Measurements from ENCODE around the gene ACSM2B.

Gene ACSM2B

GRCh38 chr16:20515688-20516090 is 60.5 kb downstream of the ACSM2B start:
- H3K27ac ChIP-seq (ENCODE audit: low read depth, low read length) = no peak overlapping the region
- no peak overlapping the region for H3K4me3 ChIP-seq (ENCODE audit: insufficient read depth, low read length, poor library complexity, severe bottlenecking)
- no peaks in the 10 kb centered on the region for H3F3A ChIP-seq (ENCODE audit: insufficient read depth)
- no peaks in the 10 kb centered on the region for H3K79me2 ChIP-seq (ENCODE audit: insufficient read depth, low read length)
- H2AFZ ChIP-seq (ENCODE audit: low read depth, low read length, severe bottlenecking) = no peak overlapping the region
- H3K9ac ChIP-seq (ENCODE audit: low read length) = no peak overlapping the region
- no peak overlapping the region for H3K4me2 ChIP-seq (ENCODE audit: low read depth, low read length, poor library complexity, severe bottlenecking)
- H3K27me3 ChIP-seq (ENCODE audit: low read length) = no peaks in the 10 kb centered on the region
- no peaks in the 10 kb centered on the region for H3K9me2 ChIP-seq (replicated peaks; ENCODE audit: insufficient read depth, low read length)
- H4K20me1 ChIP-seq (ENCODE audit: low read depth, low read length) = no peaks in the 10 kb centered on the region
- TF ChIP-seq CTCF (IDR thresholded peaks at IDR 0.05; ENCODE audit: insufficient read depth, low read length, poor library complexity, severe bottlenecking) (no peak), EZH2phosphoT487 (conservative IDR thresholded peaks at IDR 0.05; ENCODE audit: low read length) (no peak)
- H3K9me3 ChIP-seq (ENCODE audit: insufficient read depth, low read length) = no peaks in the 10 kb centered on the region
- H3K36me3 ChIP-seq (ENCODE audit: low read length) = no peaks in the 10 kb centered on the region

- H3K27me3 ChIP-seq (ENCODE audit: low read length) = no peaks in the 10 kb centered on the region
- H2AFZ ChIP-seq (ENCODE audit: low read depth, low read length, severe bottlenecking) = no peak overlapping the region
- no peak overlapping the region for H3K4me2 ChIP-seq (ENCODE audit: low read depth, low read length, poor library complexity, severe bottlenecking)
- H4K20me1 ChIP-seq (ENCODE audit: low read depth, low read length) = no peaks in the 10 kb centered on the region
- no peak overlapping the region for H3K9ac ChIP-seq (ENCODE audit: low read length)
- H3K4me3 ChIP-seq (ENCODE audit: insufficient read depth, low read length, poor library complexity, severe bottlenecking) = no peak overlapping the region
- TF ChIP-seq EZH2phosphoT487 (conservative IDR thresholded peaks at IDR 0.05; ENCODE audit: low read length) = no peak
- no peak for TF ChIP-seq CTCF (IDR thresholded peaks at IDR 0.05; ENCODE audit: insufficient read depth, low read length, poor library complexity, severe bottlenecking)
- no peaks in the 10 kb centered on the region for H3K9me2 ChIP-seq (replicated peaks; ENCODE audit: insufficient read depth, low read length)
- H3K9me3 ChIP-seq (ENCODE audit: insufficient read depth, low read length) = peaks cover 7% of the 10 kb centered on the region; the same call in 1 of the 2 replicates
- H3F3A ChIP-seq (ENCODE audit: insufficient read depth) = no peaks in the 10 kb centered on the region
- H3K27ac ChIP-seq (ENCODE audit: low read depth, low read length) = no peak overlapping the region
- H3K79me2 ChIP-seq (ENCODE audit: insufficient read depth, low read length) = no peaks in the 10 kb centered on the region
- H3K36me3 ChIP-seq (ENCODE audit: low read length) = no peaks in the 10 kb centered on the region
Observed at GRCh38 chr16:20510323-20510722, 65.8 kb downstream of the ACSM2B start.

GRCh38 chr16:20507280-20507679 is 68.9 kb downstream of the ACSM2B start:
- no peak for TF ChIP-seq EZH2phosphoT487 (conservative IDR thresholded peaks at IDR 0.05; ENCODE audit: low read length)
- TF ChIP-seq CTCF (IDR thresholded peaks at IDR 0.05; ENCODE audit: insufficient read depth, low read length, poor library complexity, severe bottlenecking) = no peak
- no peak overlapping the region for H3K4me2 ChIP-seq (ENCODE audit: low read depth, low read length, poor library complexity, severe bottlenecking)

More at GRCh38 chr16:20507280-20507679, 68.9 kb downstream of the ACSM2B start:
- no peak overlapping the region for H3K9ac ChIP-seq (ENCODE audit: low read length)
- H2AFZ ChIP-seq (ENCODE audit: low read depth, low read length, severe bottlenecking) = no peak overlapping the region
- H3K36me3 ChIP-seq (ENCODE audit: low read length) = no peaks in the 10 kb centered on the region
- H3K4me3 ChIP-seq (ENCODE audit: insufficient read depth, low read length, poor library complexity, severe bottlenecking) = no peak overlapping the region
- no peaks in the 10 kb centered on the region for H3F3A ChIP-seq (ENCODE audit: insufficient read depth)
- H3K9me2 ChIP-seq (replicated peaks; ENCODE audit: insufficient read depth, low read length) = no peaks in the 10 kb centered on the region
- no peak overlapping the region for H3K27ac ChIP-seq (ENCODE audit: low read depth, low read length)
- no peaks in the 10 kb centered on the region for H3K27me3 ChIP-seq (ENCODE audit: low read length)
- H4K20me1 ChIP-seq (ENCODE audit: low read depth, low read length) = no peaks in the 10 kb centered on the region
- H3K9me3 ChIP-seq (ENCODE audit: insufficient read depth, low read length) = peaks cover 7% of the 10 kb centered on the region; the same call in 1 of the 2 replicates
- no peaks in the 10 kb centered on the region for H3K79me2 ChIP-seq (ENCODE audit: insufficient read depth, low read length)

Data from SU-DHL-6 (cell line).